HCT116 (cell line): ENCODE results near the gene CFAP61. TPM values are rescaled to one million over a fixed set of nuclear protein-coding genes. Genes with fewer than 3 reads are reported as not detected.

Experiments used
- ATAC-seq: fragments of 200-7000 bp; cut with Tn5 transposase; 2 replicates; pipeline ENCODE4 v1.9.1; 2020; ENCODE audit warnings: mild to moderate bottlenecking, moderate library complexity
- BruUV-seq: library from RNA; stranded (reverse); fragments of 400-500 nt; replicated peaks from 2 replicates; lab custom pipeline; 2021; lab: Mats Ljungman, UMichigan
- CTCF ChIA-PET: fragments of 300-600 bp; sonication (Branson Sonifier 250); formaldehyde crosslinking; loops from one replicate; lab custom pipeline; 2021; ENCODE audit warnings: antibody characterized with exemption; lab: Charles Lee
- POLR2A ChIA-PET: fragments of 300-600, 350-600 bp; sonication (Branson Sonifier 250); formaldehyde crosslinking; loops from one replicate; lab custom pipeline; 2021; ENCODE audit warnings: antibody characterized with exemption; lab: Charles Lee
- RAD21 ChIA-PET, 2 experiments: fragments of 300-600 bp; sonication (Branson Sonifier 250); formaldehyde crosslinking; loops; one replicate each; lab custom pipeline; 2023; ENCODE audit warnings: low total read pairs in 2 of 2; ENCODE audit not compliant: uncharacterized antibody in 2 of 2, unreplicated experiment in 2 of 2, low non-redundant PET in 1 of 2; lab: Charles Lee
- DNase-seq: peaks from one replicate; pipeline ENCODE4 v3.0.0-alpha.2; 2010; ENCODE audit warnings: low read depth, low spot score
- H2AFZ ChIP-seq: fragments of 200-600 bp; shearing (Covaris generic), sonication (generic); 2 replicates; pipeline ENCODE4 v1.6.1; 2017; ENCODE audit warnings: low read depth, mixed run types, mixed read lengths, antibody characterized with exemption, low read length; ENCODE audit not compliant: poor library complexity, severe bottlenecking
- H3K27ac ChIP-seq: 2 replicates; pipeline ENCODE4 v1.5.1; 2012; ENCODE audit warnings: low read depth, low read length
- H3K27me3 ChIP-seq: fragments of 200-600 bp; sonication (generic); 2 replicates; pipeline ENCODE4 v1.6.1; 2016; ENCODE audit warnings: mixed run types, low read length, mixed read lengths; ENCODE audit not compliant: insufficient read depth
- H3K36me3 ChIP-seq, 2 experiments: fragments of 200-500 bp in 1 of 2; fragments of 200-600 bp in 1 of 2; sonication (Bioruptor generic) in 1 of 2; sonication (generic) in 1 of 2; 2 replicates each; pipeline versions ENCODE4 v1.5.1 to v1.6.1; 2014 to 2016; ENCODE audit warnings: low read length in 2 of 2, inconsistent platforms in 1 of 2, mixed read lengths in 1 of 2, mixed run types in 1 of 2; ENCODE audit not compliant: insufficient read depth in 2 of 2, control insufficient read depth in 1 of 2
- H3K4me1 ChIP-seq, 2 experiments: fragments of 200-600 bp in 1 of 2; sonication (generic) in 1 of 2; 2 replicates each; pipeline versions ENCODE4 v1.5.1 to v1.6.1; 2012 to 2017; ENCODE audit warnings: low read length in 2 of 2, inconsistent platforms in 1 of 2, mild to moderate bottlenecking in 1 of 2, mixed read lengths in 1 of 2, mixed run types in 1 of 2, moderate library complexity in 1 of 2; ENCODE audit not compliant: insufficient read depth in 2 of 2, control insufficient read depth in 1 of 2
- H3K4me2 ChIP-seq: fragments of 200-600 bp; sonication (generic); 2 replicates; pipeline ENCODE4 v1.6.1; 2017; ENCODE audit warnings: mixed run types, low read length, mixed read lengths
- H3K4me3 ChIP-seq, 2 experiments: fragments of 200-600 bp in 1 of 2; sonication (generic) in 1 of 2; replicated peaks in 1 of 2; 2 replicates each; pipeline ENCODE4 v1.5.1; 2011 to 2016; ENCODE audit warnings: low read length in 2 of 2, control low read depth in 1 of 2, low read depth in 1 of 2, mild to moderate bottlenecking in 1 of 2, mixed read lengths in 1 of 2, mixed run types in 1 of 2
- H3K79me2 ChIP-seq: fragments of 200-600 bp; sonication (generic); 2 replicates; pipeline ENCODE4 v1.6.1; 2017; ENCODE audit warnings: mild to moderate bottlenecking, mixed run types, low read length, moderate library complexity, mixed read lengths; ENCODE audit not compliant: insufficient read depth
- H3K9ac ChIP-seq: fragments of 200-600 bp; sonication (generic); 2 replicates; pipeline ENCODE4 v1.6.1; 2016; ENCODE audit warnings: low read length, mixed read lengths
- H3K9me2 ChIP-seq: fragments of 200-600 bp; sonication (generic), shearing (Covaris generic); 2 replicates; pipeline ENCODE4 v1.6.1; 2017; ENCODE audit warnings: mixed run types, mild to moderate bottlenecking, moderate library complexity; ENCODE audit not compliant: insufficient read depth
- H3K9me3 ChIP-seq, 2 experiments: fragments of 200-500 bp in 1 of 2; fragments of 200-600 bp in 1 of 2; sonication (Bioruptor generic) in 1 of 2; sonication (generic) in 1 of 2; 2 replicates each; pipeline ENCODE4 v1.6.1; 2014 to 2017; ENCODE audit warnings: low read length in 2 of 2, mixed read lengths in 2 of 2, inconsistent platforms in 1 of 2, low read depth in 1 of 2, mild to moderate bottlenecking in 1 of 2, mixed run types in 1 of 2, moderate library complexity in 1 of 2; ENCODE audit not compliant: control insufficient read depth in 1 of 2, insufficient read depth in 1 of 2
- H4K20me1 ChIP-seq: fragments of 200-600 bp; sonication (generic), shearing (Covaris generic); 2 replicates; pipeline ENCODE4 v1.6.1; 2017; ENCODE audit warnings: mixed run types, mild to moderate bottlenecking, moderate library complexity; ENCODE audit not compliant: insufficient read depth
- EGR1 ChIP-seq: IDR thresholded peaks from 2 replicates; pipeline ENCODE4 v1.6.1; 2012; ENCODE audit warnings: low read depth
- EZH2 ChIP-seq: fragments of 200-600 bp; sonication (generic); IDR thresholded peaks from 2 replicates; pipeline ENCODE4 v1.6.1; 2017; ENCODE audit warnings: antibody characterized with exemption, mixed run types
- POLR2AphosphoS5 ChIP-seq: IDR thresholded peaks from 2 replicates; pipeline ENCODE4 v1.6.1; 2011; ENCODE audit warnings: mild to moderate bottlenecking, low read depth, low read length, moderate library complexity
- SIN3A ChIP-seq: IDR thresholded peaks from 2 replicates; pipeline ENCODE4 v1.6.1; 2012; ENCODE audit warnings: low read depth
- SP1 ChIP-seq: IDR thresholded peaks from 2 replicates; pipeline ENCODE4 v1.6.1; 2012; ENCODE audit warnings: low read depth
- SRF ChIP-seq: IDR thresholded peaks from 2 replicates; pipeline ENCODE4 v1.6.1; 2012; ENCODE audit warnings: low read depth
- TCF7L2 ChIP-seq: IDR thresholded peaks from 2 replicates; pipeline ENCODE4 v1.7.0; 2011; ENCODE audit warnings: borderline replicate concordance, inconsistent platforms; ENCODE audit not compliant: insufficient read depth, insufficient read length; ENCODE audit errors: extremely low read depth
- ZFX ChIP-seq: fragments of 450-650 bp; IDR thresholded peaks from 2 replicates; pipeline ENCODE4 v1.6.1; 2017
- intact Hi-C: fragments of 100-400 bp; cut with micrococcal nuclease; formaldehyde crosslinking; loops from 2 replicates; pipeline ENCODE4 v1.10.0; 2022
- total RNA-seq: library from RNA; stranded (reverse); gene quantifications from one replicate; pipeline ENCODE4 v1.2.1, GENCODE V29; 2021; ENCODE audit not compliant: unreplicated experiment
- TF ChIP-seq, protein P1 (sequence below), 3 experiments: fragments of 200-600 bp in 1 of 3; sonication (generic) in 1 of 3; IDR thresholded peaks in 2 of 3; conservative IDR thresholded peaks in 1 of 3; 2 replicates each; pipeline ENCODE4 v1.5.1; 2012 to 2017; ENCODE audit warnings: low read depth in 2 of 3, low read length in 2 of 3, antibody characterized with exemption in 1 of 3, borderline replicate concordance in 1 of 3, control low read depth in 1 of 3, mild to moderate bottlenecking in 1 of 3, mixed read lengths in 1 of 3, mixed run types in 1 of 3, moderate library complexity in 1 of 3; ENCODE audit not compliant: insufficient read depth in 1 of 3
- TF ChIP-seq, protein P2 (sequence below): IDR thresholded peaks from 2 replicates; pipeline ENCODE4 v1.6.1; 2011; ENCODE audit warnings: mild to moderate bottlenecking, low read length, moderate library complexity; ENCODE audit not compliant: insufficient replicate concordance; ENCODE audit errors: extremely low read depth
- TF ChIP-seq, protein P3 (sequence below): IDR thresholded peaks from 2 replicates; pipeline ENCODE4 v1.6.1; 2012

CFAP61 gene
- total RNA-seq, 1 experiment from 2014 or later, result 1.7 TPM

DNA sequence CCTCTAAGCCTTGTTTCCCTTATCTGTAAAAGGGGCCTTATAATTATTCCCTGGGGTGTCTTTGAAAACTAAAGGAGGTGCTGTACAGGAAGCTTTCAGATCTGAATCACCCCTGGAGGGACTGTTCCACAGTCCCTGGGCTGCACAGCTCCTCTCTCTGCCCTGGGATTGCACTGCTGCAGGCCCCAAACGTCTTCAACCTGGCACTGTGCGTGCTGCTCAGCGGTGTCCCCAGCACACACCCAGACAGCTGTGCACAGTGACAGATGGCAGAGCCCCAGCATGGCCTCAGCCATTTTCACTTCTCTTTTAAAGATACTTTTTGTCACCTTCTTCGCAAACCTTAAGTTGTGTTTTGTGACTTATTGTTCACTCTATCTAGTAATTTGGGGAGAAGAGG lies 264.9 kb downstream of the CFAP61 start:
- no peak for DNase-seq
- no peaks in the 10 kb centered on the region for H4K20me1 ChIP-seq
- H3K9me2 ChIP-seq, result no peaks in the 10 kb centered on the region
- no TSS peak for BruUV-seq
- no peak overlapping the region for H3K27ac ChIP-seq
- no peaks in the 10 kb centered on the region for H3K4me1 ChIP-seq
- TF ChIP-seq ZFX, result no peak
- TF ChIP-seq POLR2AphosphoS5, result no peak
- TF ChIP-seq SRF, result no peak
- RAD21 ChIA-PET, result no interaction called here
- H2AFZ ChIP-seq, result no peak overlapping the region
- H3K9ac ChIP-seq, result no peak overlapping the region
- intact Hi-C loops, result no loop called here
- no peak overlapping the region for H3K4me3 ChIP-seq
- H3K36me3 ChIP-seq, result no peaks in the 10 kb centered on the region
- H3K4me2 ChIP-seq, result no peak overlapping the region
- no peaks in the 10 kb centered on the region for H3K79me2 ChIP-seq
- POLR2A ChIA-PET, result no interaction called here
- 0 out of 4 replicates have a peak, but pooled peaks cover 0 to 2% of the 10 kb centered on the region in 2 experiments for H3K9me3 ChIP-seq
- ATAC-seq, result no peak
- CTCF ChIA-PET, result no interaction called here
- H3K27me3 ChIP-seq, result no peaks in the 10 kb centered on the region

DNA sequence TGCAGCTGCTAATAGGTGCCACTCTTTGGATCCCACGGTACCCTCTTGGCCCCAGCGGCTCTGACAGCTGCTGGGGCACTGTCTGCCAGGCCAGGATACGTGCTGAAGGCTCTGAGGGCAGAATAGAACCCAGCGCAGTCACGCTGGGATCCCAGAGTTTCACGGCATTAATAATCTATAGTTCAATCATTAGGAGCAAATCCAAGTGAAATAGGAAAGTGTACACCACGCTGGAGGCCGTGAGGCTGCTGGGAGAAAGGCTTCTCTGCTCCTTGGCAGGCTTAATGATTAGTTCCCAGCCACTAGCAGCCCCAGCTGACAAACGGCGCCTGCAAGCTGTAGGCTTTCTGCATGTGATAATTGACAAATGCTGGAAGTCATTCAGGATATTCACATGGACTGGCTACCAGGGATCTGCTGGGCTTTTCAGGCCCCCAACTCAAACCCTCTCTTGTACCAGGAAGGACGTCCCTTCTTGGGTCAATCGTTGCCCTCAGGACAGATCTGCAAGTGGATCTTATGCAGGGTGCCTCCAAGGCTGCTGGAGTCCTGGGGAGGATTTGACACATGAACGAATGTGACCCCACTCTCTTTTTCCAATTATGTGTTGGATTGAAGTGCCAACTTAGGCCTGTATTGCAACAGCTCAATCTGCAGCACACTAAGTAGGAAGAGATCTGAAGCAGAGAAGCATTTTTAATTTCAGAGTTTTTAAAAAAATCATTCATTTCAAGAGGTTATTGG lies 265.5 kb downstream of the CFAP61 start:
- Histone ChIP-seq H3K9me3 (no peaks in the 10 kb centered on the region), H3K4me1 (no peaks in the 10 kb centered on the region), H3K36me3 (no peaks in the 10 kb centered on the region), H3K27ac (no peak overlapping the region), H3K27me3 (no peaks in the 10 kb centered on the region), H3K9me2 (no peaks in the 10 kb centered on the region), H2AFZ (no peak overlapping the region), H4K20me1 (no peaks in the 10 kb centered on the region), H3K79me2 (no peaks in the 10 kb centered on the region), H3K9ac (no peak overlapping the region), H3K4me2 (no peak overlapping the region), H3K4me3 (no peak overlapping the region)
- POLR2A ChIA-PET, result no interaction called here
- RAD21 ChIA-PET, result no interaction called here
- intact Hi-C loops, result no loop called here
- ATAC-seq, result no peak
- BruUV-seq, result no TSS peak
- no peak for DNase-seq
- CTCF ChIA-PET, result no interaction called here
- no peak for TF ChIP-seq SP1
- no peak for TF ChIP-seq SIN3A
- no peak for TF ChIP-seq EGR1
- TF ChIP-seq, protein P1, sequence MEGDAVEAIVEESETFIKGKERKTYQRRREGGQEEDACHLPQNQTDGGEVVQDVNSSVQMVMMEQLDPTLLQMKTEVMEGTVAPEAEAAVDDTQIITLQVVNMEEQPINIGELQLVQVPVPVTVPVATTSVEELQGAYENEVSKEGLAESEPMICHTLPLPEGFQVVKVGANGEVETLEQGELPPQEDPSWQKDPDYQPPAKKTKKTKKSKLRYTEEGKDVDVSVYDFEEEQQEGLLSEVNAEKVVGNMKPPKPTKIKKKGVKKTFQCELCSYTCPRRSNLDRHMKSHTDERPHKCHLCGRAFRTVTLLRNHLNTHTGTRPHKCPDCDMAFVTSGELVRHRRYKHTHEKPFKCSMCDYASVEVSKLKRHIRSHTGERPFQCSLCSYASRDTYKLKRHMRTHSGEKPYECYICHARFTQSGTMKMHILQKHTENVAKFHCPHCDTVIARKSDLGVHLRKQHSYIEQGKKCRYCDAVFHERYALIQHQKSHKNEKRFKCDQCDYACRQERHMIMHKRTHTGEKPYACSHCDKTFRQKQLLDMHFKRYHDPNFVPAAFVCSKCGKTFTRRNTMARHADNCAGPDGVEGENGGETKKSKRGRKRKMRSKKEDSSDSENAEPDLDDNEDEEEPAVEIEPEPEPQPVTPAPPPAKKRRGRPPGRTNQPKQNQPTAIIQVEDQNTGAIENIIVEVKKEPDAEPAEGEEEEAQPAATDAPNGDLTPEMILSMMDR (IDR thresholded peaks at IDR 0.05 in 2 of 3, conservative IDR thresholded peaks at IDR 0.05 in 1 of 3; ENCODE audit: borderline replicate concordance in 1 of 3, insufficient read depth in 1 of 3, low read depth in 2 of 3, low read length in 2 of 3), result no peak
- TF ChIP-seq, protein P2, sequence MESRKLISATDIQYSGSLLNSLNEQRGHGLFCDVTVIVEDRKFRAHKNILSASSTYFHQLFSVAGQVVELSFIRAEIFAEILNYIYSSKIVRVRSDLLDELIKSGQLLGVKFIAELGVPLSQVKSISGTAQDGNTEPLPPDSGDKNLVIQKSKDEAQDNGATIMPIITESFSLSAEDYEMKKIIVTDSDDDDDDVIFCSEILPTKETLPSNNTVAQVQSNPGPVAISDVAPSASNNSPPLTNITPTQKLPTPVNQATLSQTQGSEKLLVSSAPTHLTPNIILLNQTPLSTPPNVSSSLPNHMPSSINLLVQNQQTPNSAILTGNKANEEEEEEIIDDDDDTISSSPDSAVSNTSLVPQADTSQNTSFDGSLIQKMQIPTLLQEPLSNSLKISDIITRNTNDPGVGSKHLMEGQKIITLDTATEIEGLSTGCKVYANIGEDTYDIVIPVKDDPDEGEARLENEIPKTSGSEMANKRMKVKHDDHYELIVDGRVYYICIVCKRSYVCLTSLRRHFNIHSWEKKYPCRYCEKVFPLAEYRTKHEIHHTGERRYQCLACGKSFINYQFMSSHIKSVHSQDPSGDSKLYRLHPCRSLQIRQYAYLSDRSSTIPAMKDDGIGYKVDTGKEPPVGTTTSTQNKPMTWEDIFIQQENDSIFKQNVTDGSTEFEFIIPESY, result no peak
- TF ChIP-seq EZH2, result no peak
- TF ChIP-seq TCF7L2, result no peak
- TF ChIP-seq, protein P3, sequence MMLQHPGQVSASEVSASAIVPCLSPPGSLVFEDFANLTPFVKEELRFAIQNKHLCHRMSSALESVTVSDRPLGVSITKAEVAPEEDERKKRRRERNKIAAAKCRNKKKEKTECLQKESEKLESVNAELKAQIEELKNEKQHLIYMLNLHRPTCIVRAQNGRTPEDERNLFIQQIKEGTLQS, result no peak
